Astrocyte (in vitro differentiated cells and primary cell): ENCODE data around the gene ZBTB6. TPM values are rescaled to one million over a fixed set of nuclear protein-coding genes. Genes with fewer than 3 reads are reported as not detected.

Experiments
- DNase-seq: peaks from one replicate; pipeline ENCODE4 v3.0.0-alpha.2; 2010; ENCODE audit warnings: low read depth
- FAIRE-seq: peaks from 2 replicates; lab custom pipeline; 2011; peaks lifted over from hg19 to GRCh38; lab: Jason Lieb, UNC
- H2AFZ ChIP-seq: 2 replicates; pipeline ENCODE4 v1.6.0; 2012; ENCODE audit warnings: low read depth, low read length, inconsistent platforms
- H3K27ac ChIP-seq: 2 replicates; pipeline ENCODE4 v1.5.1; 2011; ENCODE audit warnings: low read depth, low read length, inconsistent platforms
- H3K27me3 ChIP-seq: 2 replicates; pipeline ENCODE4 v1.6.0; 2011; ENCODE audit warnings: low read length, inconsistent platforms; ENCODE audit not compliant: insufficient read depth
- H3K36me3 ChIP-seq: 2 replicates; pipeline ENCODE4 v1.5.1; 2011; ENCODE audit warnings: low read length, inconsistent platforms; ENCODE audit not compliant: insufficient read depth
- H3K4me1 ChIP-seq: 2 replicates; pipeline ENCODE4 v1.5.1; 2011; ENCODE audit warnings: low read length, inconsistent platforms; ENCODE audit not compliant: insufficient read depth
- H3K4me2 ChIP-seq: 2 replicates; pipeline ENCODE4 v1.6.0; 2012; ENCODE audit warnings: low read length, inconsistent platforms
- H3K4me3 ChIP-seq: 2 replicates; pipeline ENCODE4 v1.5.1; 2011; ENCODE audit warnings: low read depth, mild to moderate bottlenecking, low read length, inconsistent platforms; ENCODE audit not compliant: insufficient read depth
- H3K79me2 ChIP-seq: 2 replicates; pipeline ENCODE4 v1.6.0; 2012; ENCODE audit warnings: mild to moderate bottlenecking, low read length, inconsistent platforms; ENCODE audit not compliant: insufficient read depth
- H3K9ac ChIP-seq: 2 replicates; pipeline ENCODE4 v1.6.0; 2012; ENCODE audit warnings: mild to moderate bottlenecking, low read length, inconsistent platforms
- H3K9me3 ChIP-seq: 2 replicates; pipeline ENCODE4 v1.5.1; 2012; ENCODE audit warnings: low read depth, mild to moderate bottlenecking, low read length, inconsistent platforms; ENCODE audit not compliant: insufficient read depth
- H4K20me1 ChIP-seq: 2 replicates; pipeline ENCODE4 v1.6.0; 2012; ENCODE audit warnings: low read length, inconsistent platforms; ENCODE audit not compliant: insufficient read depth
- H3K27ac Mint-ChIP-seq: one replicate; pipeline ENCODE4 v1.8.0; 2021; ENCODE audit warnings: mild to moderate bottlenecking, mixed read lengths; ENCODE audit not compliant: unreplicated experiment
- H3K27me3 Mint-ChIP-seq: one replicate; pipeline ENCODE4 v1.8.0; 2021; ENCODE audit warnings: low read depth, mixed read lengths; ENCODE audit not compliant: unreplicated experiment
- H3K36me3 Mint-ChIP-seq: one replicate; pipeline ENCODE4 v1.8.0; 2021; ENCODE audit warnings: low read depth, mixed read lengths; ENCODE audit not compliant: unreplicated experiment
- H3K4me1 Mint-ChIP-seq: one replicate; pipeline ENCODE4 v1.8.0; 2021; ENCODE audit warnings: low read depth, mixed read lengths; ENCODE audit not compliant: unreplicated experiment
- H3K4me3 Mint-ChIP-seq: one replicate; pipeline ENCODE4 v1.8.0; 2021; ENCODE audit warnings: mild to moderate bottlenecking, moderate library complexity, mixed read lengths; ENCODE audit not compliant: unreplicated experiment
- H3K9me3 Mint-ChIP-seq: one replicate; pipeline ENCODE4 v1.8.0; 2021; ENCODE audit warnings: mild to moderate bottlenecking, mixed read lengths; ENCODE audit not compliant: unreplicated experiment
- EZH2 ChIP-seq: IDR thresholded peaks from 2 replicates; pipeline ENCODE4 v1.6.1; 2012; ENCODE audit warnings: mild to moderate bottlenecking, low read length, inconsistent platforms; ENCODE audit not compliant: insufficient read depth
- total RNA-seq: library from RNA; stranded (reverse); gene quantifications from 2 replicates; pipeline ENCODE4 v1.2.1, GENCODE V29; 2021
- TF ChIP-seq, protein P1 (sequence below): IDR thresholded peaks from 2 replicates; pipeline ENCODE4 v1.5.1; 2011; ENCODE audit warnings: low read depth, mild to moderate bottlenecking, inconsistent platforms, low read length, moderate library complexity; ENCODE audit not compliant: insufficient read depth

Gene ZBTB6
- total RNA-seq, 1 donor from 2014 or later = 8.5 TPM

DNA sequence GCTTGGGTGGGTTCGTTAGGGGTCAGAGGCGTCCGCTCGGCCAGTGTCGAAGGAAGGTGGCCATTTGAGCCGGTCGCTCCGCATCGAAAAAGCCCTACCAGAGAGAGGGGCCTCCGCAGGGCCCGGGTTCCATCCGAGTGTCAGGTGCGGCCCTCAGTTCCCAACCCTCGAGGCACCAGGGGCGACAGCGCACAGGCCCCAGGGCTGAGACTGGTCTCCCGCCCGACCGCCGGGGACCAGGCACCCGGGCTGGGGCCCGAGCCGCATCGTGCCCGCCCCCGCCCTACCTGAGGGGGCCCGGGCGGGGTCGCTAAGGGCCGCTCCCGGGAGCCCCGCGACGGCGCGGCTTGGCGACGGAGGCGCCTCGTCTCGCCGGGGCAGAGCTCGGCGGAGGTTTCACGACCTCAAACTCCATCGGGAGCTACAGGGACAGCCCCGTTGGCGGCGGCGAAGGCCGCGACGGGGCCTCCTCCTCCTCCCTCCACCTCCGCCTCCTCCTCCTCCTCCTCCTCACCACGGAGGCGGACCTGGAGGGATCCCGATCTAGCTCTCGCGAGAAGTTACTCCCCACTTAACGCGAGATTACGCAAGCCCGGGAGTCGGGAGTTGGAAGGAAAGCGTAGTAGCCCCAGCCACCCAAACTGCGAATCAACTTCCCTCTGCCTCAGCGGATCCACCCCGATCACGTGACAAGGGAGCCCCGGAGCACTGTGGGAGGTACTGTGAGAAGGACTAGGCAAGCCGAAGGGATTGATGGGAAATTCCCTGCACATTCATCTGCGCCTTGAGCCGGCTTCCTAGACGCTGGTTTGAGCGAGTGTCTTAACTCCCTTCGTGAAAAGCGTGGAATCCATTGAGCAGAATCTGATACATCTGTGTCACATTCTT is 8.1 kb downstream of the ZBTB6 start, which contains the start of gene RC3H2:
TSS of gene RC3H2 (minus strand) at position 537 of the 888 bp plus-strand sequence. CDS start 7,850 bp downstream, outside the sequence.
- H3K27ac ChIP-seq = peak within 1 kb of the TSS; percentile 96
- H3K36me3 ChIP-seq = peaks cover 3% of the 10 kb centered on the region
- peak within 1 kb of the TSS; percentile 99 for H3K9ac ChIP-seq
- no peaks in the 10 kb centered on the region for H3K9me3 ChIP-seq
- Mint-ChIP-seq H3K36me3 (no peaks in the 10 kb centered on the region), H3K27ac (peak within 1 kb of the TSS; percentile 95), H3K4me3 (peak within 1 kb of the TSS; percentile 95), H3K9me3 (no peaks in the 10 kb centered on the region), H3K27me3 (no peaks in the 10 kb centered on the region), H3K4me1 (peaks cover 7% of the 10 kb centered on the region)
- H3K4me1 ChIP-seq = peaks cover 6% of the 10 kb centered on the region
- FAIRE-seq (peak; percentile 79), DNase-seq (peak; percentile 99)
- peak within 1 kb of the TSS; percentile 89 for H3K4me2 ChIP-seq
- peaks cover 60% of the 10 kb centered on the region for H3K79me2 ChIP-seq
- peaks cover 24% of the 10 kb centered on the region for H4K20me1 ChIP-seq
- no peak for TF ChIP-seq EZH2
- H2AFZ ChIP-seq = peak within 1 kb of the TSS; percentile 71
- peak within 1 kb of the TSS; percentile 90 for H3K4me3 ChIP-seq
- no peaks in the 10 kb centered on the region for H3K27me3 ChIP-seq

DNA sequence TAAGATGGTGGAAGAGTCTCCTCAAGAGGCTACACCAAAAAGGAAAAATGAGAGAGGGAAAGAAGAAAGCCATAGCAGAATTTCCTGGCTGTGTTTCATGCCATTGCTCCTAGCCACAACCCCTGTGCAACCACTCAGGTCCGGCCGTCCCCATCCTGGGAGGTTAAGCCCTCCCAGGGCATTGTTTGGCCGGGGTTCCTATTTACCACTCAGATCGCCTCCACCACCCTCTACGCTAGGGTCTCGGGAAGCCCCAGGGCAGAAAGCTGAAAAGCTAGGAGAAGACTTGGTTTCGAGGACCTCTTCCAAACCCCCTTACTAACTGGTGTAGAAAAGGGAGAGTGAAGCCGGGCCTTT is 8.7 kb downstream of the ZBTB6 start:
- H3K9me3 Mint-ChIP-seq = no peaks in the 10 kb centered on the region
- H3K9me3 ChIP-seq = no peaks in the 10 kb centered on the region
- H4K20me1 ChIP-seq = peaks cover 30% of the 10 kb centered on the region
- DNase-seq = peak; percentile 3
- H3K27ac ChIP-seq = peak overlapping the region; percentile 96
- peak overlapping the region; percentile 95 for H3K27ac Mint-ChIP-seq
- H3K9ac ChIP-seq = peak overlapping the region; percentile 99
- peaks cover 11% of the 10 kb centered on the region for H3K4me1 Mint-ChIP-seq
- TF ChIP-seq EZH2 = no peak
- TF ChIP-seq, protein P1, sequence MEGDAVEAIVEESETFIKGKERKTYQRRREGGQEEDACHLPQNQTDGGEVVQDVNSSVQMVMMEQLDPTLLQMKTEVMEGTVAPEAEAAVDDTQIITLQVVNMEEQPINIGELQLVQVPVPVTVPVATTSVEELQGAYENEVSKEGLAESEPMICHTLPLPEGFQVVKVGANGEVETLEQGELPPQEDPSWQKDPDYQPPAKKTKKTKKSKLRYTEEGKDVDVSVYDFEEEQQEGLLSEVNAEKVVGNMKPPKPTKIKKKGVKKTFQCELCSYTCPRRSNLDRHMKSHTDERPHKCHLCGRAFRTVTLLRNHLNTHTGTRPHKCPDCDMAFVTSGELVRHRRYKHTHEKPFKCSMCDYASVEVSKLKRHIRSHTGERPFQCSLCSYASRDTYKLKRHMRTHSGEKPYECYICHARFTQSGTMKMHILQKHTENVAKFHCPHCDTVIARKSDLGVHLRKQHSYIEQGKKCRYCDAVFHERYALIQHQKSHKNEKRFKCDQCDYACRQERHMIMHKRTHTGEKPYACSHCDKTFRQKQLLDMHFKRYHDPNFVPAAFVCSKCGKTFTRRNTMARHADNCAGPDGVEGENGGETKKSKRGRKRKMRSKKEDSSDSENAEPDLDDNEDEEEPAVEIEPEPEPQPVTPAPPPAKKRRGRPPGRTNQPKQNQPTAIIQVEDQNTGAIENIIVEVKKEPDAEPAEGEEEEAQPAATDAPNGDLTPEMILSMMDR = no peak
- peak overlapping the region; percentile 89 for H3K4me2 ChIP-seq
- peak overlapping the region; percentile 65 for H2AFZ ChIP-seq
- H3K36me3 Mint-ChIP-seq = no peaks in the 10 kb centered on the region
- peaks cover 61% of the 10 kb centered on the region for H3K79me2 ChIP-seq
- peaks cover 6% of the 10 kb centered on the region for H3K4me1 ChIP-seq
- H3K4me3 ChIP-seq = peak overlapping the region; percentile 90
- no peaks in the 10 kb centered on the region for H3K27me3 ChIP-seq
- no peak for FAIRE-seq
- H3K27me3 Mint-ChIP-seq = no peaks in the 10 kb centered on the region
- H3K36me3 ChIP-seq = peaks cover under 1% of the 10 kb centered on the region
- peak overlapping the region; percentile 95 for H3K4me3 Mint-ChIP-seq

DNA sequence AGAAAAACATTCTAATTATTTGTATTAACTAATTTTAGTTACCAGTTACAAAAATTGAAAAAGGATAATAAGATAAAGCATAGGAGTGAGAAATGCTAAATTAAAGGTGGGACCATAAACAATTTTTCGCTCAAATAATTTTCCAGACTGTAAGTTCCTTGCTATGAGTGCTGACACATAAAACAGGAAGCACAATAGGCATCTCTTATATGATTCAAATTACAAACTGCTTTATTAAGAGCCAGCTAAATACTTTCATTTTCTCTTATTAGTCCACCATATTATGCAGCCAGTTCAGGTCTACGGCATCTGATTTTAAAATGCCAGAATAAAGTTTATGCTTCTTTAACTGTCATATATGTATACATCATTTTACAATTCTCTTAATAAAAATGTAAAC is 12.3 kb downstream of the ZBTB6 start:
- Histone ChIP-seq H4K20me1 (peaks cover 55% of the 10 kb centered on the region), H3K4me2 (peak overlapping the region; percentile 40), H3K4me3 (no peak overlapping the region), H3K27me3 (no peaks in the 10 kb centered on the region), H3K36me3 (peaks cover 2% of the 10 kb centered on the region), H3K79me2 (peaks cover 94% of the 10 kb centered on the region), H3K9ac (peak overlapping the region; percentile 7), H3K27ac (no peak overlapping the region), H3K9me3 (no peaks in the 10 kb centered on the region), H3K4me1 (peaks cover 6% of the 10 kb centered on the region), H2AFZ (no peak overlapping the region)
- Mint-ChIP-seq H3K9me3 (no peaks in the 10 kb centered on the region), H3K4me1 (peaks cover 17% of the 10 kb centered on the region), H3K27ac (no peak overlapping the region), H3K4me3 (peak overlapping the region; percentile 62), H3K36me3 (no peaks in the 10 kb centered on the region), H3K27me3 (no peaks in the 10 kb centered on the region)
- FAIRE-seq (no peak), DNase-seq (peak; percentile 30)
- no peak for TF ChIP-seq EZH2
- TF ChIP-seq, protein P1 = no peak
